ENCODE data around the gene FARS2.

Gene FARS2

GRCh38 chr6:5338177-5338960 lies 77.1 kb downstream of the FARS2 start:
- Histone ChIP-seq H3K79me1 (ENCODE audit: low read length) (no peaks in the 10 kb centered on the region), H3K79me2 (ENCODE audit: control insufficient read depth, insufficient read depth, low read length, poor library complexity) (no peaks in the 10 kb centered on the region), H3K4me3 (ENCODE audit: low read depth, low read length) (no peak overlapping the region), H3K23ac (ENCODE audit: low read length) (no peak overlapping the region), H3K4me1 (ENCODE audit: control insufficient read depth in 1 of 2, insufficient read depth in 2 of 2, low read length in 2 of 2) (no peaks in the 10 kb centered on the region), H3K9me3 (ENCODE audit: insufficient read depth, low read depth, low read length) (no peaks in the 10 kb centered on the region), H3K9ac (ENCODE audit: low read length) (no peak overlapping the region), H4K8ac (ENCODE audit: low read depth, low read length) (no peak overlapping the region), H3K18ac (ENCODE audit: low read length) (no peak overlapping the region), H3K4me2 (ENCODE audit: low read length) (no peak overlapping the region), H2BK12ac (ENCODE audit: low read length) (no peak overlapping the region), H2AFZ (ENCODE audit: insufficient read depth, low read length, poor library complexity) (no peak overlapping the region), H3K27me3 (ENCODE audit: insufficient read depth, low read length) (no peaks in the 10 kb centered on the region), H4K12ac (ENCODE audit: low read depth, low read length) (no peak overlapping the region), H4K91ac (ENCODE audit: low read depth, low read length) (no peak overlapping the region), H2BK120ac (ENCODE audit: insufficient read depth, low read length, poor library complexity) (no peak overlapping the region), H2BK5ac (ENCODE audit: low read depth, low read length, poor library complexity) (no peak overlapping the region), H3K36me3 (ENCODE audit: control insufficient read depth in 1 of 2, insufficient read depth in 2 of 2, low read length in 2 of 2) (no peaks in the 10 kb centered on the region), H3K27ac (ENCODE audit: low read depth, low read length) (no peak overlapping the region), H2AK5ac (ENCODE audit: low read length) (no peak overlapping the region), H3K14ac (ENCODE audit: low read length) (no peak overlapping the region), H3K4ac (ENCODE audit: low read depth, low read length) (no peak overlapping the region)
- no peak for DNase-seq
- WGBS (ENCODE audit: extremely low coverage, insufficient coverage, insufficient read length) = no CpG with 5 or more reads among the region's 10 CpGs

- no CpG with 5 or more reads among the region's 3 CpGs for WGBS (ENCODE audit: extremely low coverage, insufficient coverage, insufficient read length)
These were observed 78.5 kb downstream of the FARS2 start for GRCh38 chr6:5339786-5340185.

GRCh38 chr6:5341845-5342244 lies 80.5 kb downstream of the FARS2 start:
- Histone ChIP-seq H3K4me1 (ENCODE audit: control insufficient read depth in 1 of 2, insufficient read depth in 2 of 2, low read length in 2 of 2) (no peaks in the 10 kb centered on the region), H3K4me2 (ENCODE audit: low read length) (no peak overlapping the region), H3K14ac (ENCODE audit: low read length) (no peak overlapping the region), H3K23ac (ENCODE audit: low read length) (no peak overlapping the region), H3K18ac (ENCODE audit: low read length) (no peak overlapping the region), H4K91ac (ENCODE audit: low read depth, low read length) (no peak overlapping the region), H3K4me3 (ENCODE audit: low read depth, low read length) (no peak overlapping the region), H3K79me2 (ENCODE audit: control insufficient read depth, insufficient read depth, low read length, poor library complexity) (no peaks in the 10 kb centered on the region), H3K27me3 (ENCODE audit: insufficient read depth, low read length) (no peaks in the 10 kb centered on the region), H3K9ac (ENCODE audit: low read length) (no peak overlapping the region), H3K36me3 (ENCODE audit: control insufficient read depth in 1 of 2, insufficient read depth in 2 of 2, low read length in 2 of 2) (no peaks in the 10 kb centered on the region), H2AFZ (ENCODE audit: insufficient read depth, low read length, poor library complexity) (no peak overlapping the region), H3K27ac (ENCODE audit: low read depth, low read length) (no peak overlapping the region), H2BK120ac (ENCODE audit: insufficient read depth, low read length, poor library complexity) (no peak overlapping the region), H3K4ac (ENCODE audit: low read depth, low read length) (no peak overlapping the region), H2BK5ac (ENCODE audit: low read depth, low read length, poor library complexity) (no peak overlapping the region), H4K12ac (ENCODE audit: low read depth, low read length) (no peak overlapping the region), H2BK12ac (ENCODE audit: low read length) (no peak overlapping the region), H3K9me3 (ENCODE audit: insufficient read depth, low read depth, low read length) (no peaks in the 10 kb centered on the region), H3K79me1 (ENCODE audit: low read length) (no peaks in the 10 kb centered on the region), H4K8ac (ENCODE audit: low read depth, low read length) (no peak overlapping the region), H2AK5ac (ENCODE audit: low read length) (no peak overlapping the region)
- DNase-seq = no peak

More at GRCh38 chr6:5339786-5340185, 78.5 kb downstream of the FARS2 start:
- Histone ChIP-seq H4K8ac (ENCODE audit: low read depth, low read length) (no peak overlapping the region), H2AFZ (ENCODE audit: insufficient read depth, low read length, poor library complexity) (no peak overlapping the region), H3K27ac (ENCODE audit: low read depth, low read length) (no peak overlapping the region), H2BK12ac (ENCODE audit: low read length) (no peak overlapping the region), H3K18ac (ENCODE audit: low read length) (no peak overlapping the region), H4K12ac (ENCODE audit: low read depth, low read length) (no peak overlapping the region), H3K23ac (ENCODE audit: low read length) (no peak overlapping the region), H3K14ac (ENCODE audit: low read length) (no peak overlapping the region), H3K9ac (ENCODE audit: low read length) (no peak overlapping the region), H3K4me1 (ENCODE audit: control insufficient read depth in 1 of 2, insufficient read depth in 2 of 2, low read length in 2 of 2) (no peaks in the 10 kb centered on the region), H3K79me2 (ENCODE audit: control insufficient read depth, insufficient read depth, low read length, poor library complexity) (no peaks in the 10 kb centered on the region), H3K9me3 (ENCODE audit: insufficient read depth, low read depth, low read length) (no peaks in the 10 kb centered on the region), H4K91ac (ENCODE audit: low read depth, low read length) (no peak overlapping the region), H3K36me3 (ENCODE audit: control insufficient read depth in 1 of 2, insufficient read depth in 2 of 2, low read length in 2 of 2) (no peaks in the 10 kb centered on the region), H3K79me1 (ENCODE audit: low read length) (no peaks in the 10 kb centered on the region), H2AK5ac (ENCODE audit: low read length) (no peak overlapping the region), H3K4me3 (ENCODE audit: low read depth, low read length) (no peak overlapping the region), H3K4ac (ENCODE audit: low read depth, low read length) (no peak overlapping the region), H2BK120ac (ENCODE audit: insufficient read depth, low read length, poor library complexity) (no peak overlapping the region), H3K4me2 (ENCODE audit: low read length) (no peak overlapping the region), H3K27me3 (ENCODE audit: insufficient read depth, low read length) (no peaks in the 10 kb centered on the region), H2BK5ac (ENCODE audit: low read depth, low read length, poor library complexity) (no peak overlapping the region)
- DNase-seq = no peak

- H3K4me3 ChIP-seq (ENCODE audit: low read depth, low read length) = no peak overlapping the region
- H3K4ac ChIP-seq (ENCODE audit: low read depth, low read length) = no peak overlapping the region
- H3K9me3 ChIP-seq (ENCODE audit: insufficient read depth, low read depth, low read length) = no peaks in the 10 kb centered on the region
- no peak overlapping the region for H2BK12ac ChIP-seq (ENCODE audit: low read length)
- no peak overlapping the region for H3K23ac ChIP-seq (ENCODE audit: low read length)
- no peak overlapping the region for H3K18ac ChIP-seq (ENCODE audit: low read length)
- H4K12ac ChIP-seq (ENCODE audit: low read depth, low read length) = no peak overlapping the region
- no peak overlapping the region for H3K27ac ChIP-seq (ENCODE audit: low read depth, low read length)
- H4K91ac ChIP-seq (ENCODE audit: low read depth, low read length) = no peak overlapping the region
- no peak overlapping the region for H3K14ac ChIP-seq (ENCODE audit: low read length)
- no peak for DNase-seq
- WGBS (ENCODE audit: extremely low coverage, insufficient coverage, insufficient read length) = no CpG with 5 or more reads among the region's 11 CpGs
- no peak overlapping the region for H3K9ac ChIP-seq (ENCODE audit: low read length)
- H2BK5ac ChIP-seq (ENCODE audit: low read depth, low read length, poor library complexity) = no peak overlapping the region
- no peak overlapping the region for H4K8ac ChIP-seq (ENCODE audit: low read depth, low read length)
- H2BK120ac ChIP-seq (ENCODE audit: insufficient read depth, low read length, poor library complexity) = no peak overlapping the region
- H3K4me2 ChIP-seq (ENCODE audit: low read length) = no peak overlapping the region
- no peaks in the 10 kb centered on the region for H3K27me3 ChIP-seq (ENCODE audit: insufficient read depth, low read length)
- H3K36me3 ChIP-seq (ENCODE audit: control insufficient read depth in 1 of 2, insufficient read depth in 2 of 2, low read length in 2 of 2) = no peaks in the 10 kb centered on the region
- no peak overlapping the region for H2AK5ac ChIP-seq (ENCODE audit: low read length)
- no peak overlapping the region for H2AFZ ChIP-seq (ENCODE audit: insufficient read depth, low read length, poor library complexity)
- no peaks in the 10 kb centered on the region for H3K79me1 ChIP-seq (ENCODE audit: low read length)
- no peaks in the 10 kb centered on the region for H3K79me2 ChIP-seq (ENCODE audit: control insufficient read depth, insufficient read depth, low read length, poor library complexity)
- no peaks in the 10 kb centered on the region for H3K4me1 ChIP-seq (ENCODE audit: control insufficient read depth in 1 of 2, insufficient read depth in 2 of 2, low read length in 2 of 2)
These were observed 82.7 kb downstream of the FARS2 start for GRCh38 chr6:5343998-5344397.
